ENCODE measurements around the gene TRIM3.
"Not testable (repeated sequence)": the region's sequence is repeated elsewhere in the genome, so short reads cannot be mapped to it uniquely, and the experiment has no call there.

TRIM3 gene

GRCh38 chr11:6473451-6474412, at the start of gene TRIM3:
Gene TRIM3 (minus strand): TSS chr11:6473941. CDS start chr11:6465695, 8,246 bp downstream.
- DNase-seq = peak; percentile 79

GRCh38 chr11:6523253-6523652, 49.5 kb upstream of the TRIM3 start:
- DNase-seq = no peak

GRCh38 chr11:6521946-6522345, 48.2 kb upstream of the TRIM3 start:
- DNase-seq = not testable (repeated sequence)

GRCh38 chr11:6520265-6520664, 46.5 kb upstream of the TRIM3 start:
- DNase-seq = no peak

- DNase-seq = no peak
These were observed 43.1 kb upstream of the TRIM3 start for GRCh38 chr11:6516865-6517264.

- DNase-seq = peak; percentile 51
These were observed 32.0 kb upstream of the TRIM3 start for GRCh38 chr11:6505577-6506240.

- DNase-seq = no peak
These were observed 30.4 kb upstream of the TRIM3 start for GRCh38 chr11:6504166-6504565.

GRCh38 chr11:6502382-6502781, 28.6 kb upstream of the TRIM3 start:
- no peak for DNase-seq

- no peak for DNase-seq
These were observed 24.8 kb upstream of the TRIM3 start for GRCh38 chr11:6498544-6498943.

- no peak for DNase-seq
These were observed 24.4 kb upstream of the TRIM3 start for GRCh38 chr11:6498121-6498520.

GRCh38 chr11:6497069-6497839, 23.5 kb upstream of the TRIM3 start, which contains the start of gene DNHD1:
Gene DNHD1 (plus strand): TSS chr11:6497280. CDS start chr11:6498216, 936 bp downstream.
- DNase-seq = no peak

- no peak for DNase-seq
These were observed 15.6 kb upstream of the TRIM3 start for GRCh38 chr11:6489306-6489705.

GRCh38 chr11:6488821-6489220, 15.1 kb upstream of the TRIM3 start:
- no peak for DNase-seq

- DNase-seq = no peak
These were observed 14.6 kb upstream of the TRIM3 start for GRCh38 chr11:6488342-6488741.

- no peak for DNase-seq
These were observed 13.2 kb upstream of the TRIM3 start for GRCh38 chr11:6486938-6487337.

- DNase-seq = no peak
These were observed 12.5 kb upstream of the TRIM3 start for GRCh38 chr11:6486256-6486655.

GRCh38 chr11:6485661-6486060, 11.9 kb upstream of the TRIM3 start:
- no peak for DNase-seq

- DNase-seq = no peak
These were observed 9.3 kb upstream of the TRIM3 start for GRCh38 chr11:6483015-6483414.

- no peak for DNase-seq
These were observed 8.7 kb upstream of the TRIM3 start for GRCh38 chr11:6482441-6482840.

GRCh38 chr11:6481924-6482275, 8.2 kb upstream of the TRIM3 start:
- no peak for DNase-seq

- peak; percentile 97 for DNase-seq
These were observed 7.5 kb upstream of the TRIM3 start, which contains the start of the genes ARFIP2 and TIMM10B for GRCh38 chr11:6481012-6481923. Gene ARFIP2 (minus strand): TSS chr11:6481331. CDS start chr11:6480421, 910 bp downstream. Gene TIMM10B (plus strand): TSS chr11:6481501. CDS start chr11:6481517, 16 bp downstream.
